Glomerular visceral epithelial cell (primary cell): Measurements from ENCODE around the gene FNDC3B.

Experiments
- DNase-seq: peaks from one replicate; pipeline ENCODE4 v3.0.0-alpha.2; 2016; ENCODE audit errors: extremely low spot score

FNDC3B gene

DNA sequence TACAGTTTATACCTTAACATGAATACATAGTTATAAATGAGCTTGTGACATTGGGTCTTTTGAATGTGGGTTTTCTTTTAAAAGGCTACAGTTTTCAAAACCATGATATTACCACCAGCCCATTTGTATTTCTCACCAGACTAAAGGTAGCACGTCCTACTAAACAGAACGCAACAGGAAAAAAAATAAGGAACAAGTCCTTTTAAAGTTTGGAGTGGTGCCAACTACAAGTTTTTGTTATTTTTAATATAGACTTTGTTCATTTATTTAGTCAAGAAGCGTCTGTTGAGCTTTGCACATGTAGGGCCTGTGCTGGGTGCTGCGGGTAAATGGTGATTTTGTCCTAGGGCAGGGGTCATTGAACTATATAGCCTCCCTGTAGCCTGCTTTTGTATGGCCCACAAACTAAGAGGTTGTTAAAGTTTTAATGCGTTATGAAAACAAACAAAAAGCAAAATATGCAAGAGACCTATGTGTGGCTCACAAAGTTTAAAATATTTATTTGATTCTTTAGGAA is 244.5 kb downstream of the FNDC3B start:
- DNase-seq = no peak

DNA sequence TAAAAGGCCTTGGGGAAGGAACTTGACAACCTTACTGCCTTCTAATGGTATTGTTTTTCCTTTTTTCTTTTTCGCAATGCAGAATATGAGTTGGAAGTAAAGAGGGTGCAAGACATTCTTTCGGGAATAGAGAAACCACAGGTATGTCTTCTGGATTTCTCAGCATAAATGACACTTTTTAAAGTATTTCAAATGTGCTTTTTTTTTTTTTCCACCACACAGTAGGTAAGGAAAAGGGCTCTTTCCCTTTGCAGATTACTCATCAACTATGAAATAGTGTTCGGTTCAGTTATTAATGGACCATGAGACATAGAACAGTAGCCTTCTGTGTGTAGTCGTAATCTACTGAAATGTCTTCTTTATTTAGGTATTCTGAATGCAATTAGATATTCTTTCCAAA is 246.5 kb downstream of the FNDC3B start:
- DNase-seq = peak; percentile 72

DNA sequence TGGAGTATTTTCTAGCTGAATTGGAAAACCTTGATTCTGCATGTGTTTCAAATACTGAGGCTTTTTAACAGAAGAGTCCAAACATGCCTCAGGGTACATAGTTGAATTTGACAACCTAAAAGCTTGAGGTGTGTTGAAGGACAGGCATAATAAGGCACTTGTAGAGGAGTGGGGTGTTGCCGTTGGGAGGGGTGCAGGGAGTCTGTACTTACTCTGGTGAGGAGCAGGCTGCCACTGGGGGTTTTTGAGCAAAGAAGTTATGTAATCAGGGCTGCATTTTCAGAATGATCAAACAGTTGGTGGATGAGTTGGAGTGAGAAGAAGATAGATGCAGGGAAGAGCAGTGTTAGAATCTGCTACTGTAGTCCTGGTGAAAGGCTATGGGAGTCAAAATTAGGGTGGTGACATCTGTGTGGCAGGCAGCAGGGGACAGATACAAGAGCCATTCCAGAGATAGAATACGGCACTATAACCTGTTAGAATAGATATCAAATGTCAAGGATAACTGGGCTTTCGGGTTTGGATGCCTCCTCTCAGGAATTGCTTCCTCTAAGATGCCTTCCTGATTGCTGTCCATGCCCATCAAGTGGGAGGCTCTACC is 247.3 kb downstream of the FNDC3B start:
- DNase-seq = no peak

DNA sequence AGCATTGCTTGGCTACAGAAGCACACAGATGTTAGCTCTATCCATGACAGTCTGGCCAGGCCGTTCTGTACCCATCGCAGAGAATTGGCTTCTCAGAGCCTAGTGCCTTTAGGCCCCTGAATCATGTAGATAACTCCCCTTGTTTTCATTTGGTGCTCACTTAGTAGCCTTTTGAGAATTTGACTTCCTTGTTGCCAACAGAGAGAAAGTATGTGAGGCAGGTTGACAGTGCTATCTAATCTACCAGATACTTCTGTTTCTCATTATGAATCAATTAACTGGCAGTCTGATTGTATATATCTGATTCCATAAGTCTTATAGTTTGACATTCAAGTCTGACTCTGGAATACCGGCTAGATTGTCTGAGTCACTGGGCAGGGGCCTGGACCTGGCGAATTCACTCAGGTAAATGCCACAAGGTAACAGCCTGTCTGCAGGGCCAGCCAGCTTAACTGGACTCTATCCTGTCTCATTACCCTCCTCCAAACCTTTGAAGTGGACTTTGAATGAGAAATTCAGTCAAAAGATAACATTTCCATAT is 248.6 kb downstream of the FNDC3B start:
- no peak for DNase-seq

DNA sequence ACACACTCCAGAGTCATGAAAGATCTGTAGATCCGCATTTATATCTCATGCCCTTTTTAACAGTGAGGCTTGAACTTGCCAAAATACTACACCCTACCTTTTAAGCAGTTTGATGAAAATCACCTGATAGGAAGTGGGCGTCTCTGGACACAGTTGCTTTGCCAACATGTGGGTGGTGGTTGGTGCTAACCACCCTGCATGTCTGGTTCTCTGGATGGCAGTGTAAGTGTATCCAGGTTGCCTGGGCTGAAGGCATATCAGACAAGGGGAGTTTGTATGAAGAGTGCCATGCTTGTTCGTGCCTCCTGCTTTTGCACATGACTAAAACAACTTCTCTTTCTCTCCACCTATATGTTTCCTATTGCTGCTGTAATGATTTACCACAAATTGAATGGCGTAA is 249.3 kb downstream of the FNDC3B start:
- no peak for DNase-seq

DNA sequence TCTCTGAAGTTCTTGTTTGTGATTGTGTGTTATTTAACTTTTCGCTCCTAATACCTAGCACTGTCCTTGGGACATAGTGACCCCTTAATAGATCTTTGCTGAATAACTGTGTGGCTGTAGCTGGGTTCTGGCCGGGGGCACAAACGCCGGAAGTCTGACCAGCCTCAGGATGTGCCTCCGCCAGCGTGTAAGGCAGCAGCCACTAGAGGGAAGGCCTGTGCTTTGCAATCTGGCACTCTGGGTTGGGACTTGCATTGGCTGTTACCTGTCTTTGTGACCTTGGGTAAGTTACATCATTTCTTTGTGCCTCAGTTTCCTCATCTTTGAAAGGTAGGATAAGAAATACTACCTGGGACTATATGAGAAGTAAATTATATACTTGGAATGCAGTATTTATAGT is 250.2 kb downstream of the FNDC3B start:
- DNase-seq = no peak

DNA sequence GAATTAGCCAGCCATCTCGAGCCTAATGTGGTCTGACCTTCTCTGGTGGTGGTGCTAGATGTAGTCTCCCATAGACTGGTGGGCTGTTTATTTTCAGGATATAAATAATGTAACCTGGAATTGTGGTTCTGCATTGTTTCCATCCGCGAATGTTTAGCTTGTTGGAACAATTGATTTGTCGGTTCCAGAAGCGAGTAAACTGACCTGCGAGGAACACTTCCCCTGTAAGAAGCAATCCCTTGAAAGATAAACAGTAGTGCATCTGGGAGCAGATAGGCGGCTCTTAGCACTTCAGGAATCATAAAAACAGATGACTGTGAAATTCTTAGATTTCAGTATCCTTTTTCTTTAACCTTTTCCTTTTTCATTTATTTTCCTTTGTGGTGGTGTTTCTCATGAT is 251.1 kb downstream of the FNDC3B start:
- DNase-seq = no peak

DNA sequence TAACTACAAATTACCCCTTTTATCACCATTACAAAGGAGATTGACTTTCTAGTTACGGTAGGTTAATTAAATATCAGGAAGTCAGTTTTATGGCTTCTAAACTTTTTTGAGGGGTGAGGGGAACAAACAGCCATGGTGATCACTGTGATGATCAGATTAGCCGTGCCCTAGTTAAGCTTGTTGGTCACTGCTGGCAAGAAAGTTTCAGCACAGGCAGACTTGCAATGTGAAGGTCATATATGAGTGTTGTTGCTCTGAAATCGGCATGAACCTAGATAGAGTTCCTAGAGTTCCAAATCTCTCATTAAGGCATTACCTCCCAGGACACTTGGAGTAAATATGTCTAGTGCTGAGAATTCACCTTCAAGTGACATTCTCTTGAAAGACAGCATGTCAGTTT is 252.3 kb downstream of the FNDC3B start:
- DNase-seq = no peak

DNA sequence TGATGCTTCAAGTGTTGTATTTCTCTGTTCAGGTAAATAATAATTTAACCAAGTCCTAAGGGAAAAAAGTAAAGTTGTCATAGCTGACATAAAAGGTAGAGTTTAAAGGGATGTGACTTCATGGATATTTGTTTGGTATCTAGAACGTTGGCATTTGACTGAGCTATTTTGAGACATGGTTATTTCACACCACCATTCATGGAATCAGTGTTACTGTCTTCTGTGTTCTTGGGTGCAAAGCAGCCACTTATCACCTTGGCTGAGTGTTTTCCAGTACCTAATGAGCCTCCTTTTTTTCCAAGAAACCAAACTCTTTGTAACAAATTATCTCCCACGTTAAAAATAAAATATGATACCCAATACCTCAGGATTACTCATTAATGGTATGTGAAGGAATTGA is 253.0 kb downstream of the FNDC3B start:
- no peak for DNase-seq

DNA sequence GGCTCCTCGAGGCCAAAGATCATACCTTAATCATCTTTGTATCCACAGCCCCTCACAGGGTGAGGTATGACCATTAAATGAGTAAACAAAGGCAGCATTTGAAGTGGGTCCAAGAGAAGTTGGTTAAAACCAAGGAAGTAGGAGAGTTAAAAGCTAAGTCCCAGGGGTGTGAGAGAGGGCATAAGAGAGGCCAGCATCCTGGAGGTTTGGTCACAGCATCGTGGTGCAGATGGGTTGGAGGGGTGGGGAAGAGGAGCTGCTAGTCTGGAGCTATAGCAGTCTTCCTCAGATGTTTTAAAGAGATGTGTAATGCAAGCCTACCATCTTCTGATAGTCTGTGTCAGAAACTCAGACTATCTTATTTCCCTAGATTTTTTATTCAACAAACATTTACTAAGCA is 253.7 kb downstream of the FNDC3B start:
- no peak for DNase-seq

DNA sequence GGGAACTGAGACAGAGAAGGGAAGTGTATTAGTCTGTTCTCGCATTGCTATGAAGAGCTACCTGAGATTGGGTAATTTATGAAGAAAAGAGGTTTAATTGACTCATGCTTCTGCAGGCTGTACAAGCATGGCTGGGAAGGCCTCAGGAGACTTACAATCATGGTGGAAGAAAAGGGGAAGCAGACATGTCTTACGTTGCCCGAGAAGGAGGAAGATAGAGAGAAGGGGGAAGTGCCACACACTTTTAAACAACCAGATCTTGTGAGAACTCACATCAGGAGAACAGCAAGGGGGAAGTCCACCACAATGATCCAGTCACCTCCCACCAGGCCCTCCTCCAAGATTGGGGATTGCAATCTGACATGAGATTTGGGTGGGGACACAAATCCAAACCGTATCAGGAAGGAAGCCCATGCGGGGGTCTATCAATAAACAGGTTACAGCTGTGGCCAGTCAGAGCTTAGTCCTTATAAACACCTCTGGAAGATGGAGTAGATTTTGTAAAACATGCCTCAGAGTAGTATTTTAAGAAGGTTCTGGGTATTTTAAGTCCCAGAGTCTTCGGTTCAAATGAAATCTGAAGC is 254.9 kb downstream of the FNDC3B start:
- DNase-seq = no peak

DNA sequence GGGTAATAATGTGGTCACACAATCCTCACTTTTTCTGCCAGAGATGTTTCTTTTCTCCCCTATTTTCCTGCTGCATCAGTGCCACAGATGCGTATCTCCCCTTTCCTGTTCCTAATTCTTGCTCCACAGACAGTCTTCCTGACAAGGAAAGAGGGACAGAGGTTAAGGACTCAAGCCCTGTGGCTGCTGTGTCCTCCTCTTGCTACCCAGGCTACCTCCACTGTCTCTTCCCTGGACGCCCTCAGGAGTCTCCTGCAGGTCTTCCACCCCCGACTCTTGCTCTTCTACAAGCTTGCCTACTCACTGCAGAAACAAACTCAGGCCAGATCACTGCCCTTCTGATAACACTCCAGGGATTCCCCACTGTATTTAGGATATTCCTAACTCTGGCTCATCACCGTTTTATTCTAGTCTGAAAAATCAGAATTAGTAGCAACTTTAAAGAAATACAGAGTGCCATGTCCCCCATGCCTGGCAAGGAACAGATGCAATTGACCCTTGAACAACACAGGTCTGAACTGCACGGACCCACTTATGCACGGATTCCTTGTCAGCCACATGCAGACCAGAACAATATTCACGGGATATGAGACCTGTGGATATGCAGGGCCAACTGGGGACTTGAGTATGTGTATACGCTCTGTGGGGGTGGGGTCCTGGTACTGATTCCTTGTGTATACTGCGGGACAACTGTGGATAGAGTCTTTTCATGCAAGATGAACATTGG is 257.0 kb downstream of the FNDC3B start:
- DNase-seq = no peak

DNA sequence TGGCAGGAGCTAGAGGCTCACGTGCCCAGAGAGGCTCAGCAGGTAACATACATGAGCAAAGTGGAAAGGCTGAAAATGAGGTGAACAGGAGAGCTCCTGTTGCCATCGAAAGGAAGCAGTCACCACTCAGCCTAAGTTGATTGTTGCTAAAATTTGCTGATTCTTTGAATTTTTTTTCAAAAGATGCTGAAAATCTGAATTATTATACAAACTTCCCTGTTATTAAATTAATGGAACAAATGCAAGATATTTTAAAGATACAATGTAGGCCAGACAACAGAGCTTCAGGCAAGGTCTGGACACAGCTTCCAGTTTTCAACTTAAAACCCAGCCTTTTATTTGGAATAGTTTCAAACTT is 257.6 kb downstream of the FNDC3B start:
- no peak for DNase-seq

DNA sequence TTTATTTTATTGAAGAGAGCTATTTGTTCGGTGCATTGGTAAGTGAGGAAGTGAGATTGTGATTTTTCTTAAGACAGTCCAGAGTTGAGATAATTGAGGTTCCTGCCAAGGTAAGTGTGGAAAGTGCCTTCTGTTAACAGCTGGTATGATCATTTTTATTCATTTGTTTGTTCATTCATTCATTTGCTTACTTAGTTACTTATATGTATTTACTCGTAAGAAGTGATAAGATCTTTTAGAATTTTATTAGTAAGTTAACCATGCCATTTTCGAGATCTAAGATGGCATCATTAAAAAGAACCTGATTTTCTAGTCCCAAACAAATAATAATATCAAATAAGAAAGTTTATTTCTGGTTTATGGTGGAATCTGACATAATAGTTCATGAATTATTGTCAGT is 258.9 kb downstream of the FNDC3B start:
- DNase-seq = no peak

DNA sequence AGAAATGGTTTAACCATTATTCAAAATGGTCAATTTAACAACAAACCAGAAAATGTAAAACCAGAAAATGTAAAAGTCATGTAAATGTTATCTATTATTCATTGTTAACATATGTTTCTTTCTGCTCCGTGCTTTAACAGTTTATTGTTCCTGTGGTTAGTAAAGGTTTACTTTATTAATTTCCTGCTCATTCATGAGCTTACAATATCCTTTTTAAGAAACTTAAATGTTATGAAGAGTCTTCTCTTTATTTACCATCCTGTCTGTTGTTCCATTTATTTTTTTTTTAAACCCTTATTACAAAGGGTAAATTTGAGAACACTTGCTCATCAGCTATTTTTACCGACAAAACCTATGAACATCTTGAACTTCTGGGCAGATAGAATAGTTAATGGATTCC is 260.8 kb downstream of the FNDC3B start:
- DNase-seq = no peak

DNA sequence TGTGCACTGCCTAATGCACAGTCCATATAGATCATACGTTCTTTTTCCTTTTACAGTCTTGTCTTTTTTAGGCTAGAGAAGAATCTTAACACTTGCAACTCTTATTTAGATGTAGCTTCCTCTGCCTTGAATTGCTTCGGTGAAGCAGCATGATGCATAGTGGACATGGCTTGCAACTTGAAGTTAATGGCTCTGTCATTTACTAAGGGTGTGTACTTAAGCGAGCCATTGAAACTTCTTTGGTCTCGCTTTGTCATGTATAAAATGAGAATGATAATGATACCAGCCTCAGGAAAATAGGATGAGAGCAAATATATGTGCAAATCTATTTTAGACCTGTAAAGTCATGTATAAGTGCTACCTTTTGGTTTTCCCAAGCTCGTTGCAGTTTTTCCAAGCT is 261.5 kb downstream of the FNDC3B start:
- DNase-seq = no peak

DNA sequence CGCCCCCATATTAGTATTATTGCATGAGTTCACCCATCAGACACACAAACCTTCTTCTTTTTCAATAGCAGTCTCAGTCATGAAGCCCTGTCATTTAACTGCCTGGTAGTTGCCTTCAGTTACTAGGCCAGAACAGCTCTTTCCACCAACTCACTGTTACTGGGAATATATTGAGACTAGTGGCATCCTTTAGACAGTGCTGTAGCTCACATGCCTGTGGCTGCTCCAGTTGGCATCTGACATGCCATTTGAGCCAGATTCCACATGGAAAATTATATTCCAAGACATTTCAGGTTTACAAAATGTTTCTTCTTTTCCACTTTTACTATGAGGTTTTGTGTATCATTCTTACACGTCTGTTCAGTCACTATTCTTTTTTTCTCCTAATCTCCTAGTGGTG is 262.8 kb downstream of the FNDC3B start:
- no peak for DNase-seq

DNA sequence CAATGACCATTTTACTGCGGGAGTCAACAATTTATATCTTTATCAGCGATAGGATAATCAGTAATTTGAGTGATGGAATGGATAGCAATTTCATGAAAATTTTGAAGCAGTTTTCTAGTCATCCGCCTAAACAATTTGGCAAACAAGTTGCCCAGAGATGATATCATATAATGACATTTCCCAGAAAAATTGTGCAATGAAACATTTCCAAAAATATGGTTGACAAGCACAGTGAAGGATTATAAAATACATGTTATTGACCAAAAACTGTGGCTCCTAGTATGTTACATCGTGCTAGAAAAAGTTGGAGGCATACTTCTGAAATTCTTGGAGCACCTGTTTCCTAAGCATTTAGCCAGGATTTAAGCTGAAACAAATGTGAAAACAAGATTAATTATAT is 263.8 kb downstream of the FNDC3B start:
- no peak for DNase-seq

DNA sequence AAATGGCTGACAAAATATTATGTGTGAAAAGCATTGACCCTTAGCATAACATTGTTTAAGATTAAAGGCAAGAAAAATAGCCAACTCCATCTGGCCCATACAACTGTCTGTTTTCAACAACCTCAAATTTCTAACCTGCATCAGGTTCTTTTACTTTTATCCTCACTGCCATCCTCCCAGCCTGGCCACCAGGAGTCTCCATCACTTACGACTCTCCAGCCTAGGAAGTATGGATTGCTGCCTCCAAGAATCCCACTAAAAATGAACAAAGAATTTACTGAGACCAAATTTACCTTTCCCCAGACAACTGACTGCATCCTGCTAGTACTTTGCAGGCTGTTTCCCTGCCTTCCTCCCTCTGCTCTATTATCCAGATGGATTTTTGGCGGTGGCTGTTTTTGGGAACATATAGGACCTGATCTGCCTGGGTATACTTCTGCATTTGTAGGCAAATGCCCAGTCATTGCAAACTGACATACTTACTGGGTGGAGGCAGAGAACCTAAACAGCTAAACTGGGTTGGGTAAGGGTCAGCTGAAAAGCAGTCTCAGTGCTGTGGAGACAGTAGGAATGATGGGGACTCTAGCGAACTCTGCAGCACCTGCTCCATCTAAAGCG is 264.7 kb downstream of the FNDC3B start:
- no peak for DNase-seq

DNA sequence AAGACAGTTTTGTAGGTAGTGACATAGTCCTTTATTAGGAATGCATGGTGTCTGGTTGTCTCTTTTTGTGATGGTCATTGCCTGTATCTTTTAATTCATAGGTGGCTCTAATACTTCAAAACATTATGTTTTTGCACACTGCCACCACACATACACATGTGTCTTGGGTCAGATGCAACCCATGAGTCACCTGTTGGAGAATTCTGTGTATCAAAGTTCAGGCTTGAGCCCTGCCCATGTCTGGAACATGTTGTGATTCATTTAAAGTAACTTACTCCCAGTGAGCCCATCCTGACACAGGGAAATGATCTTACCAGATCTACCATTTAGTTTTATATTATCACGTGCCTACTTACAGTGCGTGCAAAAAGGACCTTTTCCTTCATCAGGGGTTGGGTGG is 266.2 kb downstream of the FNDC3B start:
- DNase-seq = peak; percentile 53

DNA sequence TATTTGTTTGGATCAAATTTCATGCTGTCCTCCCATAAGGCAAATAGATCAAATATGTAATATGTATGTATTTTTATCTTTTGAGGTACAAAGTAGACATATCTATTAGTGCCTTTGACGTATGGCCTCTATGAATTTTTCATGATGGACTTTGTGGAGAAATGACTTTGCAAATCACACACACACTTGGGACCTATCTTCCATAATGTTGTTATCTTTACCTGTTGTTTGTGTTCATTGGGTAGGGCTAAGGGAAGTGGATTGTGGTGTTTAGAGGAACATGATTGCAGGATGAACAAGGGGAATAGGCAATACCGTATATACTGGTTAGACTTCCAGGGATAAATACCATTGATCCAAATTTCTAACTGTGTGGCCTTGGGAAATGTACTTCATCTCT is 266.6 kb downstream of the FNDC3B start:
- no peak for DNase-seq

DNA sequence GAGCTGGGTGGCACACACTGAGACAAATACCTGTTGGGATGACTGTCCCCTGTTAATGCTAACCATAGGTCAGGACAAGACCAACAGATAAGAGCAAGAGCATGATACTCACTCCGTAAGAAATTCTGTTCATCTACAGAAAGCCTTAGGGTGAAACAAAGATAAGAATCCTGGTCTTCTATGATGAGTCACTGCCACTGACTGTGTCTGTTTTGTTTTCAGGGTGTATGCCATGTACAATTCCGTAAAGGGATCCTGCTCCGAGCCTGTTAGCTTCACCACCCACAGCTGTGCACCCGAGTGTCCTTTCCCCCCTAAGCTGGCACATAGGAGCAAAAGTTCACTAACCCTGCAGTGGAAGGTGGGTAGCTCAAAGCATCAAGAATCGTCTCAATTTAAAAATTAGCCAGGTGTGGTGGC is 267.8 kb downstream of the FNDC3B start:
- peak; percentile 20 for DNase-seq

DNA sequence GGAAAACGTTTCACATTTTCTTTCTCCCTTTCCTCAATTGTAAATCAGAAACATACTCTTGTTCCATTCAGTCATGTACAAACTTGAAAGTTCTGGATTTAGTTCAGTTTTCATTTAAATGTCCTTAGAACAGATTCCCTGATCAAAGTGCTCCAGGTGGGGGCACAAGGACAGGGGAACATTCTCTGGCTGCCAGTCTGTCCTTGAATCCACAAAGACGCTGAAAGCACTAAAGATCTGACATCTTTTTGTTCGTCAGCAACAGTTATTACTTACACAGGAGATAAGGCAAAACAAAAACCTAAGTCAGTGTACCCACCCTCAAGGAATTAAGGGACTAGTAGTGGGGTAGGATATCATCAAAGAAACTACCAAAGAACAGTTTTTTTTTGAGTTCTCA is 269.7 kb downstream of the FNDC3B start:
- DNase-seq = no peak
